Ureter (tissue), 1 donor: ENCODE results near the gene SKA3. TPM values are rescaled to one million over a fixed set of nuclear protein-coding genes. Genes with fewer than 3 reads are reported as not detected.

Experiments used
- DNase-seq: peaks from one replicate; pipeline ENCODE4 v3.0.0-alpha.2; 2020; ENCODE audit warnings: low spot score
- total RNA-seq: library from RNA; stranded (reverse); gene quantifications from one replicate; pipeline ENCODE4 v1.2.4, GENCODE V29; 2023
- donor health status: DM: yes; HTN: yes; CAD: no.

The SKA3 gene
- total RNA-seq, 1 donor from 2014 or later: 0.60 TPM

GRCh38 chr13:21116141-21116540 lies 60.2 kb downstream of the SKA3 start:
- DNase-seq: no peak

- no peak for DNase-seq
These were observed 61.1 kb downstream of the SKA3 start for GRCh38 chr13:21115231-21115630.

DNA sequence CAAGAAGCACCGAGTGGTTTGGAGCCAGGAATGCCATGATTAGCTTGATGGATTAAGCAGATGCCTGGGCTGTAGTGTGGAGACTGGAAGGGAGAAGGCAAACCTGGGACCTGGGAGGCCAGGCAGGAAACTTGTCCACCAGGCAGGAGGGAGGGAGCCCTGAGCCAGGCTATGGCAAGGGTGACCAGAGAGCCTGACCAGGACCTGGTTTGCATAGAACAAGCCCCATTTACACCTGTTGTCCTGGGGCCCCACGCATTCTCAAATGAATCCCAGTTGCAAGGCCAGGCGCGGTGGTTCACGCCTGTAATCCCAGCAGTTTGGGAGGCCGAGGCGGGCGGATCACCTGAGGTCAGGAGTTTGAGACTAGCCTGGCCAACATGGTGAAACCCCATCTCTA lies 64.8 kb downstream of the SKA3 start:
- no peak for DNase-seq

- no peak for DNase-seq
These were observed 67.2 kb downstream of the SKA3 start for GRCh38 chr13:21109168-21109567.

GRCh38 chr13:21106089-21106488 lies 70.3 kb downstream of the SKA3 start:
- DNase-seq: no peak

GRCh38 chr13:21104199-21105019 lies 71.9 kb downstream of the SKA3 start:
- no peak for DNase-seq

Other genes with a start within 250 kb of the SKA3 start
- 30.1 TPM for gene LATS2, start 115.0 kb downstream of the SKA3 start, total RNA-seq
- 218 TPM for gene SAP18, start 36.4 kb downstream of the SKA3 start, total RNA-seq
- 15.5 TPM for gene MRPL57, start 106 bp upstream of the SKA3 start, total RNA-seq